NCI-H82 treated with DMSO at 0.1 percent for 48 hours (cell line): Measurements from ENCODE around the gene RAP1GAP.
A peak's percentile ranks its signal among the peaks of the same experiment; 100 is the strongest.

Experiments used
- DNase-seq: peaks from one replicate; lab custom pipeline; 2025; ENCODE audit not compliant: unreplicated experiment; lab: John Stamatoyannopoulos, UW

RAP1GAP gene

DNA sequence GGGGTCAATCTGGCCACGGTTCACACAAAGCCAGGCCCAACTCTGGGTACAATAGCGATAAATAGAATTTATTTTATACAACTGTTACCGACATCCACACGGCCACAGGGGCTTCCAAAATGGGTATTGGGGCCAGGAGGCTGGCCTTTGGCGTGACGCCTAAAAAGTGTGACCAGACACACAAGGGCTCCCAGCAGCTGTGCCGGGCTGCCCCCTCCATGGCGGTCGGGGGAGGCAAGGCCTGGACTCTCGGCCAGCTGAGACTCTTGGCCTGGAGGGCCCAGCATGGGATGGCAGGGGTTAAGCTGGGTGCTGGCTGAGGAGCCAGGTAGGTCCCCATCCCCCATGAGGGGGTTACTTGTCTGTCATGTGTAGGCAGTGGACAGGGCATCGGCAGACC, 73.0 kb downstream of the RAP1GAP start:
- no peak for DNase-seq

DNA sequence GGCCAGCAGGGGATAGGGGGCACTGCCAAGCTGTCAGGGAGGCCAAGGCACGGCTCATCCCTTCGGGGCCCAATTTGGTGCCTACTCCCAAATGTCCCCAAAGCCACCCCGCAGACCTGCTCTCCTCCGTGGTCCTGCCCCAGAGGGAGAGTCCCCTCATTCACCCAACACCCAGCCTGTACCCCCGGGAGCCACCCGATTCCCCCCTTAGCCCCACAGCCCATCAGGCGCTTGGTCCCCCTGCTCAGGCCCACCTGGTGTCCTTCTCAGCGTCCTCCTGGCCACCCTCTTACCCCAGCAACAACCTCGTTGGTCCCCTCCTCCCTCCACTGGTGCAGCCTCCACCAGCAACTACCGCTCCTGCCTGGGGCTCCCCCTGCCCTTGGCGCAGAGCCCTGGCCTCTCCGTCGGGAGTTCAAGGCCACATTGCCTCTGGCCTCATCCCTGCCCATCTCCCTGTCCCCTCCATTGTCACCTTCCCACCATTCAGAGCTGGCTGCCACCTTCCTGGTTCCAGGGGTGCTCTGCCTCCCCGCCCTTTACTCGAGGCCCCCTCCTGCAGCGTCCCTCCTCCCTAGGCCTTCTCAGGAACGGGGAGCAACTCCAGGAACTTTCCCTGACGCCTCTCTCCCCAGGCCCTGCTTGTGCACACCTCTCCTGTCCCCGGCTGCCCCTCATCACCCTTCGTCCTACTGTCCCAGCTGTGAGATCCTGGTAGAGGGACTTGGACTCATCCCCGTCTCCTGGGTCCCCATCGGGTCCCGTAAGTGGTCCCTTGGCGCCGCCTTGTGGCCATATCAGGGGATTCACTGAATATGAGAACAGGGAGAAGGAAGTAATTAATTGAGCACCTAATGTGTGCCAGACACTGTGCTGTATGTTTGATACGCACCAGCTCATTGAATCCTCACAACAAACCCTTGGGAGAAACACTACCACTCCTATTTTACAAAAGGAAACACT, 73.9 kb downstream of the RAP1GAP start:
- DNase-seq = no peak

DNA sequence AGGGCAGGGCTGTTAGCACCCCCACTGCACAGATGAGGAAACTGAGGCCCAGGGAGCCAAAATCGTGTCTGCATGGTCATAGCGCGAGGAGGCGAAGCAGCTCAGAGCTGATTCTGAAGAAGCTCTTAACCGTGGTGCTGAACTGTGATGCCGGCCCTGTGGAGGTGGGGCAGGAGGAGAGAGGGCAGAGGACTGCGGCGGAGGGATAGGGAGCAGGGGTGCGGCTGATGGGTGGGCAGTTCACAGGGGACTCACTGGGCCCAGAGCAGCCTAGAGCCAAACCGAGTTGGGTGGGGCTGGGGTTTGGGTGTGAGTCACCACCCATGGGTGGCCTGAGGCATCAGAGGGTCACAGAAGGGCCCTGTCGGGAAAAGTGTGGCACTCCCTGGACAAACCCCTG, 74.7 kb downstream of the RAP1GAP start:
- no peak for DNase-seq

DNA sequence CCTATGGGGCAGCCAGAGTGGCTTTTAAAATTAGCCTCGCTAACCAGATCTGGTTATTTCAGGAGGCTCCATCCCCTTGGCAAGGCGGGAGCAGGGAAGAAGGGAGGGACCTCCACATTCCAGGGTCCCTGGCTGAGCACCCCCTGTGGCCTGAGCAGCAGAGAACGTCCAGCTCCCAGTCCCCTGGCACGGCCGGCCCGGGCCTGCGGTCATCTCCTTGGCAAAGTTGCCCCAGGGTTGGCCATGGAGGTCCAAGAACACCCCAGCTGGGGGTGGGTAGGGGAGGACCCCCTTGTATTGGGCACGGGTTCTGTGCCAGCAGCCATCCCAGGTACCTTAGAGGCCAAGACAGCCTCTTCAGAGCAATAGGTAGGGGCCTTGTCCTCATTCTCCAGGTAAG, 75.9 kb downstream of the RAP1GAP start:
- no peak for DNase-seq

DNA sequence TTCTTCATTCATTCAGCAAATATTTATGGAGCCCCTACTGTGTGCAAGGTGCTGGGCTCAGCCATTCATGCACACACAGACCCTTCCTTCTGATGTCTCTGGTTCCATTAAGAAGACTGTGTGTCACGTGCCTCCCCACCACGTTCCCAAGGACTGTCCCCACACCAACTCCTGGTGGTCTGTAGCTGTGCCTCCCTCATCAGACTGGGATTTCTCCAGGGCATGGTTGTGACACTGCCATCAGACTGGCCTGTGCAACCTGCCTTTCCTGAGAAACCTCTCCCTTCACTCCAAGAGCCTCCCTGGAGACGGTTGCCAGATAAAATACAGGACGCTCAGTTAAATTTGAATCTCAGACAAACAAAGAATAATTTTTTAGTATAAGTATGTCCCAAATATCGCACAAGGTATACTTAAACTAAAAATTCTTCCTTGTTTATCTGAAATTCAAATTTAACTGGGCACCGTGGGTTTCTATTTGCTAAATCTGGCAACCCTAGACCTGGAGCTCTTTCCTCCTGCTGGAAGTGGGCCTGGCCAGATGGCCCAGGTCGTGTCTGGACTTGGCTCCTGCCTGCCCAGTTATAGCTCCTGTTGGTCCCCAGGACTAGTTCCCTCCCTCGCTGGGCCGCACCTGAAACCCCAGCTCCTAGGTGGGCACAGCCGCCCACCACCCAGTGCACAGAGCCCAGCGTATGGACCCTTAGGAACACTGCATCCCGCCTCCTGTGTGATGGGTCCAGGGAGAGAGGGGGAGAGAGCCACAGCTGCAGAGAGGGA, 76.9 kb downstream of the RAP1GAP start:
- no peak for DNase-seq

DNA sequence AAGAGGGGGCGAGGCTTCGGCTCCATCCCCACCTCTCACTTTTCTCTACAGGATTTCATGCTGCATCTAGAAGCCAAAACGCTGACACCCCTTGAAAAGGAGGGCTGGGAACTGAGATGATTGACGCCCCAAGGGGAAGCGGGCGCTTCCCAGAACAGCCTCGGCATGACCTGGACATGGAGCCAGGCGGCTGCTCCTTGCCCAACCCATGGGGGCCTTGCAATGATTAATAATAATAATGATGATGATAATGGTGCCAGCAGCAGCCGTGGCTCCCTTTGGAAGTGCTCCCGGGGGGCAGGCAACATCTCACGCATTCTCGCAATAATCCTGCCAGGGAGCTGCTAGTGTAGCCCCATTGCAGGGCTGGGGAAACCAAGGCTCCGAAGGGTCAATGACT, 78.2 kb downstream of the RAP1GAP start:
- DNase-seq = no peak

DNA sequence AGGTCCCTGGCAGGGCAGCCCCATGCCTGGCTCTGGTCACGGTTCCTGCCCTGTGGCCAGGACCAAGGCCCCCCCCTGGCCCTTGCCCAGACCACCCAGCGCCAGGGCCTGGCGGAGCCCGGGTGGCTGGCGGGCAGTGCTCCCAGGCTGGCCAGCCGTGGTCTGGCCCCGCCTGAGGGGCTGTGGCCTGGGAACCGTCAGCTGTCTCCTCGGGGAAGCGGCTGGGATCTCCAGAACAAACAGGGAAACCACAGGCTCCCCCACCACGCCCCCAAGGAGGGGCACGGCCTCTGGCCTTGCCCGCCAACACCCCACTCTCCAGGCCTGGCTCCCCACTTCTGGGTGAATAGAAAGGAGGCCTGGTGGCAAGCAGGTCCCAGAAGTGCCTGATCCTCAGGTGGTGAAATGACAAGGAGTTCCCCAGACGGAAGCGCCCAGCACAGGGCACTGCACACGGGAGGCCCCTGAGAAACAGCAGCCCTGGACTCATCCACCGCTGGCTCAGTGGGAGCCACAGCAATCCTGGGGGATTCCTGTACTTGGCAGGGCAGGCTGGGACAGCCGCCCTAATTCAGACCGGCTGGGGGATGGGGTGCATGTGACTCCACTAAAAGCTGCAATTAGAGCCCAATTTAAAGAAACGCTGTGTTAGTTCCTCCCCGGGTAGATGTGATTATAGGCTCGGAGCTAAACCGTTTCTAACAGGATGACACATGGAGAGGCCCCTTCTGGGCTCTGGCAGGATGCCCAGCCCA, 78.9 kb downstream of the RAP1GAP start:
- DNase-seq = peak; percentile 69

DNA sequence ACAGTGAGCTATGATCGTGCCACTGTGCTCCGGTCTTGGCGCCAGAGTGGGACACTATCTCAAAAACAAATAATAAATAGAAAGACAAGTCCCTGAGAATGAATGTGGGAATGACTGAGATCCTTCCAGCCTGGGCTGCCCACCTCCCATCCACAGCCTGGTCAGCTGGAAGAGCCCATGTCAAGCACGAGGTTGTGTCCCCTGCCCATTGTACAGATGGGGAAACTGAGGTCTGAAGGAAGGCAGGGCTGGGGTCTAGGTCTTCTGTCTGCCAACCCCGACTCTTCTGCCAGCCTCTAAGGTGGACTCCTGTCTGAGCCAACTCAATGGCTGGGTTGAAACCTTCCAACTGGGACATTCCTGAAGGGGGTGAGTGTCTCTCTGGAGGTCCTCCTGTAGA, 79.5 kb downstream of the RAP1GAP start:
- DNase-seq = no peak

DNA sequence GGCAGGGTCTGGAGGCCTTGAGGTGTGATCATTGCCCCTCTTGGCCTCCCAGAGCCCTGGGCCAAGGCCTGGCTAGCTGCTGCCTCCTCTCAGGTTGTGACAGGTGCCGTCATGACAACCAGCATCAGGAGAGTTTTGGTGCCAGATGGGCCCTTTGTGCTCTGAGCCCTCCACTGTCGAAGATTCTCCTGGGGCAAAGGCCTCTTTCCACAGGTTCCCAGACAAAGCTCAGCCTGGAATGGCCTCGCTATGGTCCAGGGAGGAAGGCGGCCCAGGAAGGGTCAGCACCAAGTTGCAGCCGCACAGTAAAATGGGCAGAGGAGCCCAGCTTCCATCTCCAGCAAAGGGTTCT, 81.6 kb downstream of the RAP1GAP start:
- DNase-seq = no peak

DNA sequence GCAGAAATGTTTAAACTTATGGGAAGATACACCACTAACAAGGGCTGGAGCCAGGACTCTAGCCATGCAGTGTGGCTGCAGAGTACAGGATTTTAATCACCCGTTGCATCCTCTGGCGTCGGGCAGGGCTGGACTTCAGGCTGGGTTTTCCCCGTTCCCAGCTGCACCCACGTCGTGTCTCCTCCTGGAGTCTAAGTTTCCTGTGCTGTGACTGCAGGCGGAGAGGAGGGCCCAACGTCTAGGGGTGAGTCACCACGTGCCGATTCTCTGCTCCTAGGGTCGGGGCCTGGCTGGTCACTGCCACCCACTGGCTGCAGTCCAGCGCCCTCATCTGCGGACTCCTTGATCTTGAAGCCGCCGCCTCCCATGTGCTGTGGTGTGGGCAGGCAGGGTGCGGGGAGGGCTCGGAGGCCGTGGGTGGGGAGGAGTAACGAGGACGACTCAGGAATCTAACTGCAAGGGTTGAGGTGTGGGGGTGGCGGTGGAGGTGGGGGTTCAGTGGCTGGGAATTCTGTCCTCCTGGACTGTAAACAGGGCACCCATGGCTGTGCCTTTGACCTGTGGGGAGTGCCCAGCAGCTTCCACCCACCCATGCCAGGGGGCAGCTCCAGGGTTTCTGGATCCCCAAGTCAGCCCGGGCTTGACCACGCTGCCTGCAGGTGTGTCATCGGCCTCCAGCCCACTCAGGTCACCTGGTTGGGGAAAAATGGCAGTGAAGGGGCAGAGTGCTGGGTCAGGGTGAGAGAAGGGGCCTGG, 82.1 kb downstream of the RAP1GAP start:
- no peak for DNase-seq

DNA sequence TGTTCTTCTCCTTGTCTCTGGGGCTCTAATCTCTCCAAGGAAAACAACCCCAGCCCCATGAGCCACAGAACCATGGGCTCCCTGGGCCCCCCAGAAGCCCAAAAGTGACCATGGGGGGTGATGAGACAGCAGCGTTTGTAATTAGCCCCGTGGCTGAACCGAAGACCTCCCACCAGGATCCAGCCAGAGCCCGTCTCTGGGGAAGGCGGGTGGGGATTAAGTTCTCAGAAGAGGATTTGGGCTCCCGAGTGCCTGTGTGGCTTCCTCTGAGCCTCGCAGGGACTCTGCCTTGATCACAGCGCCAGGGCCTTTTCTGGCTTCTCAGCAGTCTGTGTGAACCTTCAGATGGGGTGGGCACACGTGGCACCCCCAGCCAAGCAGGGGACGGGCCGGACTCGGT, 82.9 kb downstream of the RAP1GAP start:
- peak; percentile 73 for DNase-seq

DNA sequence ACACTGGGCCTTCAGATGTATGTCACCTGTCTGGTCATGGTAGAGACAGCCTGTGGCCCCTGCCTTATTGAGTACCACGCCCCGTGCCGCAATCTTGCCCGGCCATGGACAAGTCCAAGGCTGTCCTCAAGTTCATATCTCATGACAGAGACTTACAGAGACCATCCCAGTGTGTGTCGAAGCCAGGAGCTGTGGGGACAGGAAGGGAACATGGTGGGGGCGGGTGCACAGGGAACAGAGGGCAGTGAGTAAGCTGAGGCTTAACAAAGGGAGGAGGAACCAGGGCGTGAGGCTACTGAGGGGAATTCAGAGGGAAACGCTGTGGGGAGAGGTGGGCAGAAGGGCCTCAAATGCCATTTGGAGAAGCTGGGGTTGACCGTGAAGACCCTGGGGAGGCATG, 84.1 kb downstream of the RAP1GAP start:
- no peak for DNase-seq

DNA sequence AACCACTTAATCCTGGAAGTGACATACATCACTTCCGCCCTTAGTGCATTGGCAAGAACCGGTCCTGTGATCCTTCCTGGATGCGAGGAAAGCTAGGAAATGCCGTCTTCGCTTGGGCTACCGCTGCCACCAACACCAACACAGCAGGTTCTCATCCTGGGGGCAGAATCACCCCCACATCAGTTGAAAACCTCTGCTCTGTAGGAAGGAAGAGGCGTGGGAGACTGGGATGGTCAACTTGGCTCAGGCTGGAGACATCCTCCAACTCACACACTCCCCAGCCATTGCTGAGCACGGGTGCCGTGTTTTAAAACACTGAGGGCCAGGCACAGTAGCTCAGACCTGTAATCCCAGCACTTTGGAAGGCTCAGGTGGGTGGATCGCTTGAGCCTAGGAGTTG, 85.1 kb downstream of the RAP1GAP start:
- no peak for DNase-seq

DNA sequence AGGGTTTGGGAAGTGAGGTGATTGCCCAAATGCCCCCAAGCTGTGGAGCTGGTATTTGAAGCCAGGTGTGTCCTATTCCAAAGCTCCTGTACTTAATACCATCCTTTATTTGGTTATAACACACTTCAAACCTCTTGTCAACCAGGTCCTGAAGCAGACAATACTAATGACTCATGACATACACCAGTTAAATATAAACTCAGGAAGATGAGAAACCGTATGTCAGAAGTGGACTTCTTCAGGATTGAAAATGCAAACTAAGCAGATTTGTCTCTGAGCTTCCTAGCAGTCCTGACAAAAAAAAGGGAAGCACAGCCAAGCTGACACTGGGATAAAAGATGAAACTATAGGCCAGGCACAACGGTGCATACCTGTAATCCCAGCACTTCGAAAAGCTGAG, 89.4 kb downstream of the RAP1GAP start:
- DNase-seq = no peak

DNA sequence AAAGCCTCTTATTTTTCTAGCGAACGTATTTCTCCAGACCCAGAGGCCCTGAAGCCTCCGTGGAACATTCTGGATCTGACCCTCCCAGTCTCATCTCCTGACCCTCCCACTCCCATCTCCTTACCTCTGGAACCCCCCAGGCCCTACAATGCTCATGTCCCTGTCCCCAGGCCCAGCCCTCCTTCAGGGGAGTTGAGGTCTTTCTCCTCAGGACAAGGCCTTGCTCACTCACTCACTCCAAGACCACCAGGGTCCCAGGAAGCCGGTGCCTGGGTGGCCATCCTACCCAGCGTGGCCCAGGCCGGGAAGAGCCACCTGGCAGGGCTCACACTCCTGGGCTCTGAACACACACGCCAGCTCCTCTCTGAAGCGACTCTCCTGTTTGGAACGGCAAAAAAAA, 91.2 kb downstream of the RAP1GAP start:
- no peak for DNase-seq

DNA sequence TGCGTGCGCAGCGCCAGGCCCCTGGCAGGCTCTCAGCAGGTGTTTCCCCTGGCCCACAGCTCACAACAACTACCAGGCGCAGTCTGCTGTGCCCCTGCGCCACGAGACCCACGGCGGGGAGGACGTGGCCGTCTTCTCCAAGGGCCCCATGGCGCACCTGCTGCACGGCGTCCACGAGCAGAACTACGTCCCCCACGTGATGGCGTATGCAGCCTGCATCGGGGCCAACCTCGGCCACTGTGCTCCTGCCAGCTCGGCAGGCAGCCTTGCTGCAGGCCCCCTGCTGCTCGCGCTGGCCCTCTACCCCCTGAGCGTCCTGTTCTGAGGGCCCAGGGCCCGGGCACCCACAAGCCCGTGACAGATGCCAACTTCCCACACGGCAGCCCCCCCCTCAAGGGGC, 91.8 kb downstream of the RAP1GAP start:
- no peak for DNase-seq

DNA sequence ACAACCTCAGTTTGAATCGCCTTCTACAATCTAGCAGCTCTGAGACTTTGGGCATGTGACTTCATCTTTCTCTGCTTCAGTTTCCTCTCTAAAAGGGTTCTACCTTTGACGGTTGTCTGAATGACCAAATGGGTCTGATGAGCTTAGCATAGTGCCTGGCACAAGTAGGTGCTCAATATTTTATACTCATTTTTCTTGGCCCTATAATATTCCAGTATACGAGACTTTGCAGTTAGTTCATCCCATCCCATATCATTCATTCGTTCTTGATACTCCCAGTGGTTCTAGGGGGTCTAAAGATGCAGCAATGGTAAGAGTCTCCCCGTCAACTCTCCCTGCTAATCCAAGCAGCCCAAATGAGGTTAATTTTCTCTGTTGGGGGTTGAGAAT, 92.4 kb downstream of the RAP1GAP start:
- no peak for DNase-seq

DNA sequence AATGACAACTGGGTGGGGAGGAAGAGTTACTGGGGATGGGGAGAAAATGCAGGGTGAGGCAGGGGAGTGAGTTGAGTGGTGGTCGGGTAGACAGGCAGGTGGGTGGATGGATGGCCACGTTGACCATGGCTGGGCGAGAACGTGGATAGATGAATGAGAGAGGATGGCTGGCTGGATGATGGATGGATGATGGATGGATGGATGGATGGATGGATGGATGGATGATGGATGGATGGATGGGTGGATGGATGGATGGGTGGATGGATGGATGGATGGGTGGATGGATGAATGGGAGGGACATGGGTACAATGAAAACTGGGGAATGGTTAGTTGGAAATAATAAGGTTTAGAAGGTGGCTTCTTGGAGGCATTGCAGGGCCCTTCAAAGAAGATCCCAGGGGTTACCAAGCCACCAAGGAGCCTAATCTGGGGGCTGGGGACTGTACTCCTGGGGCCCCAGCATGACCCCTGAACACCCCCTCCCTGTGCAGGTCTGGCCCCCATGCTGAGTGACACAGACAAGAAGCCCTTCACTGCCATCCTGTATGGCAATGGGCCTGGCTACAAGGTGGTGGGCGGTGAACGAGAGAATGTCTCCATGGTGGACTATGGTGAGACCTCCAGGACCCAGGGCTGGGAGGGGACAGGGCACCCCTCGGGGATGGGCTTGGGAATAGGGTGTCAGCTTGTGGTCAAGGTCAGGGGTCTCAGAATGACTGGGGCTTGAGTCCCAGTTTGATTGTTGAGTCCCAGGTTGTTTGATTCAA, 92.9 kb downstream of the RAP1GAP start:
- no peak for DNase-seq

DNA sequence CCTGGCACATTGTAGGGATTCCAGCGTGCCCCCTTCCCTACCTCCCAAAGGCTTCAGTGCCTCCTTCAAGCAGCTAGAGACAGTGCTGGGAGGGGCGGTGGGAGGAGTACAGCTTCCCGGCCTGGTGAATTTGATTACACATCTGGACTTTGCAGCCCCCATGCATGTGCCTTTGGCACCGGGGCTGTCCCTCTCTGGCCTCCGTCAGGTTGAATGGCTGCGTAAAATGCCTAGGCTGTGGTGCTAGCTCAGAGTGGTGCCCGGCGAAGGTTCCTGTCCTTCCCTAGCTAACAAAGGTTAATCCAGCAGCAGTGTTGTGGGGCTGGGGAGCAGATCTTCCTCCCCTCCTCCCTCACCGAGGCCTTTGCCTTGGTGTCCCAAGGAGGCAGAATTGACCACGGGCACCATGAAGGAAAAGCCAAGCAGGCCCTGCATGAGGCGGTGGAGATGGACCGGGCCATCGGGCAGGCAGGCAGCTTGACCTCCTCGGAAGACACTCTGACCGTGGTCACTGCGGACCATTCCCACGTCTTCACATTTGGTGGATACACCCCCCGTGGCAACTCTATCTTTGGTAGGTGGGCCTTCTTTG, 93.7 kb downstream of the RAP1GAP start:
- no peak for DNase-seq
